ENCODE data around the gene RPLP2.

RPLP2 gene

DNA sequence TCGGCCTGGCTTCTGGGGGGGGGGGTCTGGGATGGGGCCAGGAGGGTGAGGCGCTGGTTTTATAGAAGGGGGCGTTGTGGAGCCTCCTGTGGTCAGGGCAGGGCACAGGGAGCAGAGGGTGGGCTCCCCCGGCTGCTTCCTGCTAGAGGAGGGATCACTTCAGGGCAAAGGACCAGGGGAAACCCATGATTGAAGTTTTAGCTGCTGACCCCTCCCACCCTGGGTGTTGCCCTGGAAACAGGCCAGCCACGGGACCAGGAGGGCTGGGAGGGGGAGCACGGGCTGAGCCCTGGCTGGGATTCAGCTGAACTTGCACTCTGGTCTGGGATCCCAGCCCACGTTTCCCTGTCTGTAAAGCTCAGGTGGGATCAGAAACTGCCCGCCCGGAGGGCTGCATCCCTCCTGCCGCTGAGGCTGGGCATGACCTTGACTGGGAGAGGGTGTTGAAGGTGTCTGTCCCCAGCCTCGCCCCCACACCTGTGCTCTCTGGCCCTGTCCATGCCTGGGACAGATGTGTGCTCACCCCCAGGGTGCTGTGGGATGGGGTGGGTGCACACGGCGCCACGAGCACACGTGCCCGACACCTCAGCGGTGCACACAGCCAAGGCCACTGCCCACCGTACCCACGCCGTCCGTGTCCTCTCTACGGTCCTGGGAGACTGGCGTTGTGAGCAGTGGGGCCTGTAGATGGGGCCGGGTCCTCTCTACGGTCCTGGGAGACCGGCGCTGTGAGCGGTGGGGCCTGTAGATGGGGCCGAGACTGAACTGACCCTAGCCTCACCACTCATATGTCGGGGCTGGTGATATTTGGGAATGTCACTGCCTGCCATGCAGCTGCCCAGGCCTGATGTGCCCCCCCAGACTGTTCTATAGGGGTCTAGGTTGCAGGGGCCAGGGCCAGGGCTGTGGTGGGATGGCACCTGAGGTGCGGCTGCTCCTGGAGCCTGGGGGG lies 35.2 kb downstream of the RPLP2 start:
- H3K4me1 Mint-ChIP-seq: peaks cover 21% of the 10 kb centered on the region
- H3K27ac Mint-ChIP-seq: no peak overlapping the region
- no peaks in the 10 kb centered on the region for H3K36me3 Mint-ChIP-seq
- H3K27me3 Mint-ChIP-seq: peaks cover 11% of the 10 kb centered on the region
- DNase-seq (ENCODE audit: low spot score in 2 of 2) (no peak), ATAC-seq (ENCODE audit: low read depth) (no peak)
- no peaks in the 10 kb centered on the region for H3K9me3 Mint-ChIP-seq
- no peak overlapping the region for H3K4me3 Mint-ChIP-seq

DNA sequence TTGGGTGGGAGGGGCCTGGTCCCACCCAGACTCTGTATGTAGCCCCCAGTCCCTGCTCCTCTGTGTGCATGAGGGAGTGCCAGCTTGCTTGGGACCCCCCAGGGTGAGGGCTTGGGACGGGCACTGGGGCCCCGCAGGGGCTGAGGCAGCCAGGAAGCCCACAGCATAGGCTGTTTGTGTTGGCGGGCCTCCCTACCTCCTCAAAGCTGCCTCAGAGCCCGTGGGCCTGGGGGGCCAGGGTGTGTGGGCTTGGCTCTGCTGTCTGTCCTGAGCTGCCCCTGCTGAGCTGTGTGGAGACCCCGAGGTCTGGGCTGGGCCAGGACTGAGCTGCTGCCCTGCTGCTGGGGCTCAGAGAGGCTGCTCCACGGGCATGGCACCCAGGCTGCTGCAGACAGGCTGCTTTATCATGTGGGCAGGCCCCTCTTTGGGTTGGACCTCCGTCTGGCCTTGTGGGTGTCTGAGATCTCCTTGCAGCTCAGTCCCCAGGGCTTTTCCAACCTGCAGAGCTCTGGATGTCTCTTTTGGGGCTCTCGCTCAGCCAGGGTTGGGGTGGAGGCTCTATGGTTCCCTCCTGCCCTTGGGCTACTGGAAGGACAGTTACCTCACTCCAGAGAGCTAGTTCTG lies 36.2 kb downstream of the RPLP2 start:
- Mint-ChIP-seq H3K9me3 (no peaks in the 10 kb centered on the region), H3K36me3 (no peaks in the 10 kb centered on the region), H3K4me1 (peaks cover 15% of the 10 kb centered on the region), H3K27ac (no peak overlapping the region), H3K27me3 (peaks cover 11% of the 10 kb centered on the region), H3K4me3 (no peak overlapping the region)
- no peak for ATAC-seq (ENCODE audit: low read depth)
- DNase-seq (ENCODE audit: low spot score in 2 of 2): no peak

DNA sequence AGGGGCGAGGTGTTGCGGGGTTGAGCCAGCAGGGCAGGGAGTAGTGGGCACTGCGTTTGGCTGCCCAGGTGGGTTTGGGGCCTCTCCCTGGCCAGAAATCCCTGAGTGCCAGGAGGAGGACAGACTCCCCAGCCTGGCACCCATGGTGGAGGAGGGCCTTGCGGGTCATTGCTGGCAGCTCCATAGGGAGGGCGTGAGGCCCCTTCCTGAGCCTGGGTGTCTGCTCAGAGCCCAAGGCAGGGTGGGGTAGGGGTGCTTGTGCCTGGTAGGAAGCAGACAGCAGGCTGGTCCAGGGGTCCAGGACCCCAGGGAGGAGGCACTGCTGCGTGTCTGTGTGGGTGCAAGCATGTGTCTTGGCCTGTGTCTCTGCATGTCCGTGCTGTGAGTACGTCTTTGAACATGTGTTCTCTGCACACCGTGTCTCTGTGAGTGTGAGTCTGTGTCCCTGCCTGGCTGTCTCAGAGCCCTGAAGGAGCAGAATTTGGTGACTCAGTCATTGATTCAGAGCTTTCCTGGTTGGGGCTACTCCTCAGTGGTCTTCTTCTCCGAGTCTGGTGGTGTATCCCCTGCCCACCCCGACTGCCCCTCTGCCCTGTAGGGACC lies 36.8 kb downstream of the RPLP2 start:
- H3K36me3 Mint-ChIP-seq: no peaks in the 10 kb centered on the region
- H3K27ac Mint-ChIP-seq: no peak overlapping the region
- peaks cover 11% of the 10 kb centered on the region for H3K4me1 Mint-ChIP-seq
- no peak for DNase-seq (ENCODE audit: low spot score in 2 of 2)
- no peaks in the 10 kb centered on the region for H3K9me3 Mint-ChIP-seq
- no peak for ATAC-seq (ENCODE audit: low read depth)
- no peak overlapping the region for H3K4me3 Mint-ChIP-seq
- peaks cover 11% of the 10 kb centered on the region for H3K27me3 Mint-ChIP-seq

DNA sequence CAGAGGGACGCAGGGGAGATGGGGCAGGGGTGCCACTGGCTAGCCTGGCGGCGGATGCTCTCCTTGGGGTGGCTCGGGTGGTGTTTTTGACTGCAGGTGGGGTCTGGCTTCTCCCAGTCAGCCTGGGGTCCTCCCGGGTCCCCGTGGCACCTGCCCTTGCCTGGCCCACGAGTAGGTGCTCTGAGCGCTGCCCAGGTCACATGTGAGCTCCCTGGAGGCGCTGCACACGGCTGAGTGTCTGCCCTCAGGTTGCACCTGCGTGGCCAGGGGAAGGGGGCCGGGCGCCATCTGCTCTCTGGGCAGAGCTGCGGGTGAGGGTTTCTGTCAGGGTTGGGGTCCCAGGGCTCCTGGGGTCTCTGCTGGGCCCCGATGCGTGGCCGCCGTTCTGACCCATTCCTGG lies 38.1 kb downstream of the RPLP2 start:
- Mint-ChIP-seq H3K36me3 (no peaks in the 10 kb centered on the region), H3K4me1 (peaks cover 11% of the 10 kb centered on the region), H3K27me3 (peaks cover 15% of the 10 kb centered on the region), H3K9me3 (no peaks in the 10 kb centered on the region), H3K27ac (no peak overlapping the region), H3K4me3 (no peak overlapping the region)
- no peak for ATAC-seq (ENCODE audit: low read depth)
- DNase-seq (ENCODE audit: low spot score in 2 of 2): no peak

DNA sequence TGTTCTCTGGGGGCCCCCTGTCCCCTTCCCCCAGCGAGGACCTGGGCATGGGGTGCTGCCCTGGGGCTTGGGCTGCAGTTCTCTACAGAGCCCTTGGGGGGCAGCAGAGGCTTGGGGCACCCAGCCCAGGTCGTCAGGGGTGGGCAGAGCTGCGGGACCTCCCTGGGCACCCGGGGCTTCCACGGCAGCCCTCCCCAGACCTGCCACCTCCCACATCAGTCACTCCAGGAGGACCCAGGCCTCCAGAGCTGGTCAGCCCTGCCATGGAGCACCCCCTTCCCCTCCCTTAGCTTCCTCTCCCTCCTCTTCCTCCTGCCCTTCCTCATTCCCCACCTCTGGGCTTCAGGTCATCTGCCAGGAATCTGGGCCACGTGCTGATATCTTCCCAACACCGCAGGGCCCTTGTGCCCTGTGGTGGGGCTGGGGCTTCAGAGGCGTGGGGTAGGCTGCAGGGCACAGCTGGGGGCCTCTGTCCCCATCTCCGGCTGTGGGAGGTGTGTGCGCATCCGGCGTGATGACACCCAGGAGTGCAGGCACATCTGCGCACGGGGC lies 38.7 kb downstream of the RPLP2 start:
- Mint-ChIP-seq H3K9me3 (no peaks in the 10 kb centered on the region), H3K27me3 (peaks cover 16% of the 10 kb centered on the region), H3K27ac (no peak overlapping the region), H3K4me1 (peaks cover 10% of the 10 kb centered on the region), H3K4me3 (peak overlapping the region; percentile 57), H3K36me3 (no peaks in the 10 kb centered on the region)
- ATAC-seq (ENCODE audit: low read depth) (peak; percentile 68), DNase-seq (ENCODE audit: low spot score in 2 of 2) (peak; percentile 71 to 80)

DNA sequence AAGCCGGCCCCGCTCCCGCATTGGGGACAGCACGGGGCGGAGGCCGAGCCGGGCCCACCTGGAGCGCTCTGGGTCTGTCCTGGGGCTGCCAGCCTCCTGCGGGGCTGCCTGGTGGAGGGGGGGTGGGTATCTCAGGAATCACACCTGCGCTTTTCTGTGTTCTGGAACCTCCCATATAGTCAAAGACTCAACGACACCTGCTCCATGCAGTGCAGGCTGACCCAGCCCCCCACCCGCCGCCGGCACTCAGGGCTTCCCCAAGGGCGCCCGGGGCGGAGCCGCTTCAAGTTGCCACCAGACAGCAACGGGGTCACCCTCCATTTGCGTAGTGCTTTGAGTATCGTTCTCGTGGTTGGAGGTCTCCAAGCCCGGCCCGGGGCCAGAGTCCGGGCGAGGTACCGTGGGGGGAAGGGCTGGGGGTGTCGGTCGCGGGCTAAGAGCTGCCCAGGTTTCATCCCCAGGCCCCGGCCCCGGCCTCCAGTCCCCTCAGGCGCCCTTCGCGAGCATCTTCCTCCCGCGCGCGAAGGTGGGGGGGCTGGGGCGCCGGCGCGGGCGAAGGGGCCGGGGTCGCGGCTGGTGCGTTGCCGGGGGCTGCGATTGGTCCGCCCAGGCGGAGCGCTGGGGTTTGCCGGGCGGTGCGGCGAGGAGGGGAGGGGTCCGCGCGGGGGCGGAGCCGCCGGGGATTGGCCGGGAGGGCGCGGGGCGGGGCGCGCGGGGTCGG lies 39.5 kb downstream of the RPLP2 start:
- Mint-ChIP-seq H3K4me3 (peak overlapping the region; percentile 87), H3K27ac (no peak overlapping the region), H3K9me3 (no peaks in the 10 kb centered on the region), H3K36me3 (no peaks in the 10 kb centered on the region), H3K4me1 (peaks cover 6% of the 10 kb centered on the region), H3K27me3 (peaks cover 15% of the 10 kb centered on the region)
- DNase-seq (ENCODE audit: low spot score in 2 of 2): no peak
- ATAC-seq (ENCODE audit: low read depth): peak; percentile 51

DNA sequence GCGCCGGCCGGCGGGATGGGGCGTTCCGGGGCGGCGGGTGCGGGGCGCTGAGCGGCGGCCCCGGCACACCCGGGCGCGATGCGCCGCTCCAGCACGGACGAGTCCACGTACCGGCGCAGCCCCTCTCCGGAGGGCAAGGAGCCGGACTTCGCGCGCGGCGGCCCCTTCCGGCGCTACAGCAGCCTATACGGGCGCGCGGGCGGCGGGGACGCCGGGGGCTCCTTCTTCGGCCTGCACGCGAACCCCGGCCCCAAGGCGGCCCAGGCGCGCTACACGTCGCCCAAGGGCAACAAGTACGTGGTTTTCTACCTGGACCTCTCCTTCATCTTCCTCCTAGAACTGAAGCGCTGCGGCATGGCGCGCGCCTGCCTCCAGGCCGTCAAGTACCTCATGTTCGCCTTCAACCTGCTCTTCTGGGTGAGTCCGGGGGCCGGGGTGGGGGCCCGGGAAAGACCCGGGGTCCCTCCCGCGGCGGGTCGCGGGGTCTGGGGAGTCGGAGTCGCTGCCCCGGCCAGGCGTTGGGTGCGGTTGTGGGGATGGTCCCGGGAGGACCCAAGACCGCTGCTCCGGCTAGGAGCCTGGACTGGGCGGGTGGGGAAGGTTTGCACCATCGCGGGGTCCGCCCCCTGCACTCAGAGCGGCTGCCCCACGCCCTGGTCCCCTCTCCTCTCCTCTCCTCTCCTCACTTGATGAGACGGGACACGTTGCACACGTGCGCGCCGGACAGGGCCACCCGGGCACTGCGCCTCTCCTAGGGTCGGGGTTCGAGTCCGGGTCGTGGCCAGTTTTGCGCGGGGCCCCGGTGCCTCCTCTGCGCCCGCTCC lies 40.4 kb downstream of the RPLP2 start:
- Mint-ChIP-seq H3K9me3 (no peaks in the 10 kb centered on the region), H3K27me3 (peaks cover 15% of the 10 kb centered on the region), H3K36me3 (no peaks in the 10 kb centered on the region), H3K4me3 (peak overlapping the region; percentile 69), H3K4me1 (peaks cover 6% of the 10 kb centered on the region), H3K27ac (no peak overlapping the region)
- DNase-seq (ENCODE audit: low spot score in 2 of 2): no peak
- no peak for ATAC-seq (ENCODE audit: low read depth)

DNA sequence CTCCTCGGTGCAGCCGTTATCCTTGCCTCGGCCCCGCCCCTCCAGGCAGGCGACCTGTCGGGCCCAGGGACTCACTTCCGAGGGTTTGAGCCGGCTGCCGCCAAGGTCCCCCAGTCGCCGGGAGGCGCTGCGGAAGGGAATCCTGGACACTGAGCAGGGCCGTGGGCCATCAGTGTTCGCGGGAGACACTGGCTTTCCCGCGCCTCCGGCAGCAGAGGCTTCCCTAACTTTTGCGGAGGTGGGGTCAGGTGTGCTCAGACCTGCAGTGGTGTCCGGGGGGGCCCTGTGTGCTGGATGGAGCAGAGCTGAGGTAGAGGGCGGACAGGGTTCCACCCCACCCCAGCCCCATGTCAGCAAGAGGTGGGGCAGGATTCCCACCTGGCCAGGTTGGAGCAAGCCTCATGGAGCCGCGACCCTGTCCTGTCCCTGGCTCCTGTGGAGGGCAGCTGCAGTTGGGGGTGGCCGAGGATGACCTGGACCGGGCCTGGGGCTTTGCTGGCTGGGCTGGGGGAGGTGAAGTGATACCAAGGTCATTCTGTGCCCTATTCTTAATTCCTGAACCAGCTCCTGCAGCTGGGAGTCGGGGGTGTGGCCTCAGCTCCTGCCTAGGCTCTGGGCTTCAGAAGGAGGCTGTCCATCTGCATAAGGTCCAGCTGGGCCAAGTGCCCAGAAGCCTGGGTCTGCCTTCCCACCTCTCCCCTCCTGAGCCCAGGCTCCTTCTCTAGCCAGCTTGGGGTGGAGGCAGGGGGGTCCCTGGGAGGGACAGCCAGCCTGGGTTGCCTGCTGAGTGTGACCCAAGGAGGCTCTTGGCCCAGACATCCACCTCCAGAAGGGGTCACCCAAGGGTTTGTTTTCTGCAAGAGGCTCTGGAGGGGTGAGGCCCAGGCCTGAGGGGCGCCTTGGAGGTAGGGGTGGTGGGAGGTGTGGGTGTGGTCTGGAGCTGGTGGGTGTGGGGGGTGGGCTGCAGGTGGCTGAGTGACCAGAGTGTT lies 41.3 kb downstream of the RPLP2 start:
- ATAC-seq (ENCODE audit: low read depth) (no peak), DNase-seq (ENCODE audit: low spot score in 2 of 2) (no peak)
- Mint-ChIP-seq H3K4me3 (no peak overlapping the region), H3K27me3 (peaks cover 15% of the 10 kb centered on the region), H3K9me3 (no peaks in the 10 kb centered on the region), H3K4me1 (peaks cover 6% of the 10 kb centered on the region), H3K36me3 (no peaks in the 10 kb centered on the region), H3K27ac (no peak overlapping the region)

DNA sequence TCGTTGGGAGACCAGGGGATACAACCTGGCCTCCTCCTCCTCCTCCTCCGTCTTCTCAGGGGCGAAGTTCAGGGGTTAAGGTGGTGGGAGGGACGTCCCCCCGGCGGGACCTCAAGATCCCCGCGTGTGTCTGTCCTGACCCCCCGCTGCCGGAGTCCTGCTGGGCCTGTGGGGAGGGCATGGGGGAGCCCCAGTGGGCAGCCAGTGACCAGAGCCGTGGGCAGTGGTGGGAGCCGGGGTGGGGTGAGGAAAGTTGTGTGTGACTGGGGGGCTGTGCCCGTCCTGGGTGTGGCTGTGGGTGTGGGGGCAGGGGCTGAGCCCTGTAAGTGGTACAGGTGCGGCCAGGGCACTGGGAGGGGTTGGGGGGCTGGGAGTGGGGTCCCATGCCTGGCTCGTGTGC lies 43.0 kb downstream of the RPLP2 start:
- DNase-seq (ENCODE audit: low spot score in 2 of 2) (no peak), ATAC-seq (ENCODE audit: low read depth) (no peak)
- Mint-ChIP-seq H3K36me3 (no peaks in the 10 kb centered on the region), H3K4me1 (peaks cover 6% of the 10 kb centered on the region), H3K27ac (no peak overlapping the region), H3K27me3 (peaks cover 10% of the 10 kb centered on the region), H3K9me3 (no peaks in the 10 kb centered on the region), H3K4me3 (no peak overlapping the region)

DNA sequence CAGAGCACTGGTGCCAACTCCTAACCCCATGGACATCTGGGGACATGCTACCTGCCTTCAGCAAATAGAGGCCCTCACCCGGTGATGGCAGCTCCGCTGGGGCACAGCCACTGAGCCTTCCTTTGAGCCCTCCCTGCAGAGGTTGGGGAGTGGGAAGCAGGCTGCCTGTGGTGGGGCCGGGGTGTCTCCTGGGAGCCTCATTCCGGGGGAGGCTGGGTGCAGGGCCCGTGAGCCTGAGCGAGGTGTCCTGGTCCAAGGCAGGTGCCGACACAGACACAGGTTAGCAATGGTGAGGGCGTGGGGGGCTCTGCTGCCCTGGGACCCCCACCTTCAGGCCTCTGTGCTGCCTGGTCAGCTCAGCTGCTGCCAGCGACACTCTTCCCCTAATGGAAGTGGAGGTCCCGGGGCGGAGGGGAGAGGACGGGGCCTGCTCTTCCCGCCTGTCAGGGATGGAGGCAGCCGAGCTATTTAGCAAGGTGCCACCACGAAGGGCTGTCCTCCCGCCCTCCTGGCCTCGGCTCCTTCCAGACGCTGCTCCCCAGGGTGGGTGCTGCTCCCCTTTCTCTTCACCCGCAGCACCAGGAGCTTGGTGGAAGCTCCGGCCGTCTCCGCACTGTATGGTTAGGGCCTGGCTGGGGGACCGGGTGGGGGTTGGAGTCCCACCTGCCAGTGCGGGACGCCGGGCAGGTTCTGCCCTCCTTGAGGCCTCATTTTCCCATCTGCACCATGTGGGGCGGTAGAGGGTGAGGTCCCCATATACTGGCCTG lies 44.1 kb downstream of the RPLP2 start:
- DNase-seq (ENCODE audit: low spot score in 2 of 2) (no peak), ATAC-seq (ENCODE audit: low read depth) (no peak)
- no peak overlapping the region for H3K27ac Mint-ChIP-seq
- H3K4me3 Mint-ChIP-seq: no peak overlapping the region
- peaks cover 13% of the 10 kb centered on the region for H3K27me3 Mint-ChIP-seq
- no peaks in the 10 kb centered on the region for H3K36me3 Mint-ChIP-seq
- no peaks in the 10 kb centered on the region for H3K9me3 Mint-ChIP-seq
- peaks cover 6% of the 10 kb centered on the region for H3K4me1 Mint-ChIP-seq

DNA sequence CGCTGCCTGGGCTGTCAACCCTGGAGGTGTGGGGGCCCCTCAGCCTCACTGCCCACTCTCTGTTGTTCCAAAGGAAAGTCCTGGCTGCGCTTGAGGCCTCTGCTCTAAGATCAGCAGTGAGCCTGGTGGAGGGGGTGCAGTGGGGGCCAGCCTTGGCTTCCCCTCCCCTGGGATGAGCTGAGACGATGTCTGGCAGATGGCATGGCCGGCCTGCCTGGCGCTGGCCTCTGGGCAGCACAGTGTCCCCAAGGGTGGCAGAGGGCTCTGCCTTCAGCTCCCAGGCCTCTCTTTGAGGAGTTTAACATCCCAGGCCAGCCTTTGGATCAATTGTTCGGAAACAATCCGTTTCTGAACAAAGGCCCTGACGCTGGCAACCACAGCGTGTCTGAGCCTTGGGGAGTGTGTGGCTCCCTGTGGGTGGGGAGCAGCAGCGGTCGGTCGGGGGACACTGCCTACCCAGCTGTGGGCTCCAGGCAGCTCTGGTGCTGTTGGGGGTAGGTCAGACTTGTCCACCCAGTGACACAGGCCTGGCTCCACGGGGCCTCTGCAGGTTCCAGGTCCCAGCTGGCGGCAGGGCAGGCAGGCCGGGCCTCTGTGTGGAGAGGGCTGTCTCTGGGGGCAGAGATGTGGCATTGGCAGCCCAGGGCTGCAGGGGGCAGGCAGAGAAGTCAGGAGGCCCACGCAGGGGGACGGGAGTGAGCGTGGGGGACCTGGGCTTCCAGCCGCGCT lies 45.0 kb downstream of the RPLP2 start:
- Mint-ChIP-seq H3K4me1 (peaks cover 4% of the 10 kb centered on the region), H3K9me3 (no peaks in the 10 kb centered on the region), H3K4me3 (no peak overlapping the region), H3K36me3 (no peaks in the 10 kb centered on the region), H3K27ac (no peak overlapping the region), H3K27me3 (peaks cover 15% of the 10 kb centered on the region)
- DNase-seq (ENCODE audit: low spot score in 2 of 2): no peak
- no peak for ATAC-seq (ENCODE audit: low read depth)

All from memory B cell (primary cell).